Right renal pelvis (tissue), 4 donors: ENCODE data around the gene ZNF487. TPM values are rescaled to one million over a fixed set of nuclear protein-coding genes. Genes with fewer than 3 reads are reported as not detected.
A peak's percentile ranks its signal among the peaks of the same experiment; 100 is the strongest.
"Not testable (repeated sequence)": the region's sequence is repeated elsewhere in the genome, so short reads cannot be mapped to it uniquely, and the experiment has no call there.

Experiments
- DNase-seq, 4 donors: peaks; one replicate each; pipeline ENCODE4 v3.0.0-alpha.2; 2013; ENCODE audit warnings: low read depth in 4 of 4, low spot score in 3 of 4, missing footprints in 1 of 4
- polyA plus RNA-seq, 4 donors: library from polyadenylated mRNA; unstranded; fragments of 120-200 nt; gene quantifications; one replicate each; pipeline ENCODE4 v1.2.1, GENCODE V29; 2013; ENCODE audit not compliant: insufficient read length in 4 of 4

Gene ZNF487
- 10 to 100 TPM; 10.4 to 12.6 (median 11.6) TPM for polyA plus RNA-seq

GRCh38 chr10:43436291-43437140, at the start of gene ZNF487:
ZNF487 (plus strand) TSS chr10:43437111; CDS start chr10:43475814, 38,703 bp downstream.
- peak; percentile 78 to 91 (median 79) for DNase-seq

GRCh38 chr10:43387678-43388032, 49.3 kb upstream of the ZNF487 start:
- DNase-seq, result no peak

- no peak for DNase-seq
Measured at GRCh38 chr10:43389867-43390266, 47.0 kb upstream of the ZNF487 start.

GRCh38 chr10:43390333-43390732, 46.6 kb upstream of the ZNF487 start:
- no peak for DNase-seq

- DNase-seq, result no peak
Measured at GRCh38 chr10:43390759-43391158, 46.2 kb upstream of the ZNF487 start.

GRCh38 chr10:43391496-43391895, 45.4 kb upstream of the ZNF487 start:
- DNase-seq, result no peak

GRCh38 chr10:43392748-43393147, 44.2 kb upstream of the ZNF487 start:
- DNase-seq, result no peak

- not testable (repeated sequence) for DNase-seq
Measured at GRCh38 chr10:43393186-43393585, 43.7 kb upstream of the ZNF487 start.

GRCh38 chr10:43393606-43394360, 43.1 kb upstream of the ZNF487 start:
- no peak for DNase-seq

GRCh38 chr10:43394868-43395267, 42.0 kb upstream of the ZNF487 start:
- no peak for DNase-seq

GRCh38 chr10:43395571-43396060, 41.3 kb upstream of the ZNF487 start:
- no peak for DNase-seq

GRCh38 chr10:43396061-43396927, 40.6 kb upstream of the ZNF487 start:
- peak in 3 of 4 donors; percentile 60 to 66 (median 60) for DNase-seq

- DNase-seq, result peak in 3 of 4 donors; percentile 63 to 68 (median 66)
Measured at GRCh38 chr10:43396928-43397624, 39.8 kb upstream of the ZNF487 start.

- DNase-seq, result no peak
Measured at GRCh38 chr10:43398939-43399319, 38.0 kb upstream of the ZNF487 start.

- DNase-seq, result no peak
Measured at GRCh38 chr10:43399320-43400310, 37.3 kb upstream of the ZNF487 start.

- no peak for DNase-seq
Measured at GRCh38 chr10:43401627-43402026, 35.3 kb upstream of the ZNF487 start.

- no peak for DNase-seq
Measured at GRCh38 chr10:43402176-43402575, 34.7 kb upstream of the ZNF487 start.

- DNase-seq, result no peak
Measured at GRCh38 chr10:43402880-43403452, 33.9 kb upstream of the ZNF487 start.
